ENCODE data around the gene RNF11.

GRCh38 chr1:51247022-51247421 is 10.9 kb downstream of the RNF11 start:
- no peak for TF ChIP-seq CTCF (optimal IDR thresholded peaks at IDR 0.05 in 1 of 3, IDR thresholded peaks at IDR 0.05 in 1 of 3, conservative IDR thresholded peaks at IDR 0.05 in 1 of 3; ENCODE audit: extremely low read depth in 1 of 3, insufficient read depth in 2 of 3, low read length in 3 of 3)
- TF ChIP-seq EZH2 (IDR thresholded peaks at IDR 0.05; ENCODE audit: low read length): no peak
